HPDE6-E6E7 (cell line): ENCODE results near the gene GRAMD1C.

Experiments used
- DNase-seq: peaks from one replicate; pipeline ENCODE4 v3.0.0; 2011; ENCODE audit warnings: missing footprints; ENCODE audit errors: extremely low spot score

GRAMD1C gene

DNA sequence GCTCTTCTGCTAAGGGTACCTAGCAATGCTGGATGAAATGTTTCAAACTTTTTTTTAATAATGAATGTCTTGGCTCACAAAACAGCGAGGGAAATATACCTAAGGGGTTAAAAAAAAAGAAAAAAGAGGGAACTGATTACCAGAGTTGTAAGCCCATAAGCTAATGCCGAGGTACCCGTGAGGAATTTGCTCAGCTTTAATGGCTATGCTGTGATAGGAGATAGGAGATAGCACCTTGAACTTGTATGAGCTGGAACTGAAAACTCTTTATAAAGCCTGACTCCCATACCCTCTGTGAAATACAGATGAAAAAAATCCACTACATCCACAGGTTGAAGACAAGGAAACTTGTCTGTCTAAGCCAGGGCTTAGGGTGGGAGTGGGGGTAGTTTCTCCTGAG, 13.9 kb downstream of the GRAMD1C start:
- no peak for DNase-seq

DNA sequence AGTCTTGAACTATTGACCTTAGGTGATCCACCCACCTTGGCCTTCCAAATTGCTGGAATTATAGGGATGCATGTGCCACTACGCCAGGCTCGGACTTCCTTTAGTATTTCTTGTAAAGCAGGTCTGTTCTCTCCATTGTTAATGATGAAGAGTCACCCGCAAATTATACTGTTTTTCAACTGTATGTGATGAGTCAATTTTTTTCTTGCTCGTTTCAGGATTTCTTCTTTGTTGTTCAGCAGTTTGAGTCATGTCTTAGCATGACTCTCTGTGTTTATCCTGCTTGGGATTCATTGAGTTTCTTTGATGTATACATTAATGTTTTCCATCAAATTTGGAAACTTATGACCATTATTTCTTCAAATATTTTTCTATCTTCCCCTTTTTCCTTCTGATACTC, 28.9 kb downstream of the GRAMD1C start:
- DNase-seq, result peak; percentile 72

GRCh38 chr3:113873293-113873692, 34.7 kb downstream of the GRAMD1C start:
- DNase-seq, result no peak

DNA sequence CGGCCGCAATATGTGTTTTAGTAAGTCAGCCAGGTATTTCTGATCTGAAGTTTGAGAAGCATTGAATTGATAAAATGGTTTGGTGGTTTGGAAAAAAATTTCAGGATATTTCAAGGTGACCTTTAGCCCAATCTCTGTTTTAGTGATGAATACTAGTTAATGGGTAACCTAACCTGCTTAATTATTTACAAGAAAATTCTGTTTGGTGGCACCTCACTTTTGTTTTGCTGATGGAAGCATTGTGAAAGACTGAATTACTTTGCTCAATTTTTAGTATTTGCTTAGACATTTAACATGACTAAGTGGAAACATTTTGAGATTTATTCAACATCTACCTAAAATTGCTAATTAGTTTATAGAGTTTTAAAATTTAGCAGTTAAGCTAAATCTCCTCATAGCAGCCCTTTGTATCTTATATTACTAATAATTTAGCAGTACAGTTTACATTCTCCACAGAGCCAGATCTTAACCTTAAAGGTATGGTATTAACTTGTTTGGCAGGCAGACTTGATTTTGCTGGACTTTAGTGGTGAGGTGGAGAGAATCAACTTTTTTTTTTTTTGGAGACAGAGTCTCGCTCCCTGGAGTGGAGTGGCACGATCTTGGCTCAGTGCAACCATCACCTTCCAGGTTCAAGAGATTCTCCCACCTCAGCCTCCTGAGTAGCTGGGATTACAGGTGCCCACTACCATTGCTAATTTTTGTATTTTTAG, 35.4 kb downstream of the GRAMD1C start:
- DNase-seq, result no peak

- no peak for DNase-seq
These were observed 39.8 kb downstream of the GRAMD1C start for GRCh38 chr3:113878403-113878802.

DNA sequence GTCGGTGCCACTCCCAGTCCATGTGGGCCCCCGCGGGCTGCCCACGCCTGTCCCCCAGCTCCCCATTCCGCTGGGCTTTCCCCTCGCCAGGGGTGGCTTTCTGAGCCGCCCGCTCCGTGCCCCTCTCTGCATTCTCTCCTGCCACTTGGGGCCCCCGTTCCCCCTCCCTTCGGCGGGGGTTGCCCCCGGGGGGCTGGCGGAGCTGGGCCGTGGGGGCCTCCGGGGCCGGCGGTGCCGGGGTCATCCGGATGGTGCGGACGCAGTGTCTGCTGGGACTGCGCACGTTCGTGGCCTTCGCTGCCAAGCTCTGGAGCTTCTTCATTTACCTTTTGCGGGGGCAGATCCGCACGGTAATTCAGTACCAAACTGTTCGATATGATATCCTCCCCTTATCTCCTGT, 46.5 kb downstream of the GRAMD1C start:
- no peak for DNase-seq

DNA sequence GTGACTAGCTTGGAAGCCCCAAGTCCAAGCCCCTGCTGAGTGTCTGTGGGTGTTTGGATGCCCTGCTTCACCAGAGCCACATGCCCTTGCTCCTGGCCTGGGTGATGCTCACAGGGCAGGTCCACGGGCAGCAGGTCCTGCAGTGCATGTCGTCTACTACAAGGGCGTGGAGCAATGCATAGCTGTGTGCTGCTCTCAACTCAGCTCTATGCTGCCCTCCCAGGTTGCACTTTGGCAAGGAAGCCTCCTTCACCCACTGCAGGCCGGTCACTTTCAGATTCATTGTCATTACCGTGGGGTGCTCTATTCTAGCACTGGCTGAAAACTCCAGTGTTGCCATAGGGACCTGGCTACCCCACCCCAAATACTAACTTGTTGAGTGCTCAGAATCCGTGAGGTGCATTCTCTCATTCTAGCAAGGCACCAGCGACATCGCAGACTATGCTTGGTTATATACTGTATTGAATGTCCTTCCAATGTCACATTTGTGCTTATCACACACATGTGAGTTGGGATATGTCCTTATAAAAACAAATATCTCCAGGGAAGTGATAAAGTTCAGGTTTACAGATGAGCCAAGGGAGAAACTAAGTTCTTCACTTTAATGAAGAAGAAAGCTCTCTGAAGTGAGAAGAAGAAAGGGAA, 51.8 kb downstream of the GRAMD1C start:
- DNase-seq, result no peak

GRCh38 chr3:113894927-113895326, 56.3 kb downstream of the GRAMD1C start:
- DNase-seq, result no peak

DNA sequence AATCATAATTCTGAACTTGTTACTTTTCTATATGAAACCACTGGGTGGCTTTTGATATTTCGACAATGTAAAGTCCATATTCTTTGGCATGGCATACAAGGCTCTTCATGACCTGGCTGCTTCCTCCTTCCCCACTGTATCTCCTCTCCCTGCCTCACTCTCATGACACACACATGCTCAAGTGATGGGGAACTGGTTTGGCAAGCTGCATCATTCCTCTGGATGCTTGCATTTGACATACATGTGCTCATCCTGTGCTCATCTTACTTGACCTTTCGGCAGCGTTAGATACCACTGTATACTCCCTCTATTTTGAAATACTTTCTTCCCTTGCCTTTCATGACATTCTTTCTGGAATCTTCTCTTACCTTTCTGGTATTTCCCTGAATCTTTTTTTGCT, 57.4 kb downstream of the GRAMD1C start:
- DNase-seq, result no peak

GRCh38 chr3:113896930-113897329, 58.3 kb downstream of the GRAMD1C start:
- no peak for DNase-seq

- peak; percentile 19 for DNase-seq
These were observed 58.8 kb downstream of the GRAMD1C start for GRCh38 chr3:113897373-113897777.

GRCh38 chr3:113898892-113899291, 60.3 kb downstream of the GRAMD1C start:
- DNase-seq, result no peak

GRCh38 chr3:113906568-113907140, 68.1 kb downstream of the GRAMD1C start:
- DNase-seq, result no peak

DNA sequence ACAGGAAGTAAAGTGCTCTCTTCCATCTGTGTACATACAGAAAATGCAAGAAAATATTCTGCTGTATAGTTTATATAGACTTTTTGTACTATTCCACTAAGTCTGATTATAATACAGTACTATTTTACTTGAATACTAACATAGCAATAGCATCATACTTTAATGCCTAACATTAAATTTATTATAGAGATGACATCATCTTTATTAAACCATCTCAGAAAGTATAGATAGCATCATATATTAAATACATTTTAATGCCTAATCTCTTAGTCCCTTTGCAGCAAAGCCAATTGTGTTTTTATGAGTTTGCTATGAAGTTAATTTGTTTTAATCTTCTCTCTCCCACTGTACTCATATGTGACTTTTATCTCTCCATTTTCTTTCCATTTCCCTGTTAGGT, 69.5 kb downstream of the GRAMD1C start:
- no peak for DNase-seq

DNA sequence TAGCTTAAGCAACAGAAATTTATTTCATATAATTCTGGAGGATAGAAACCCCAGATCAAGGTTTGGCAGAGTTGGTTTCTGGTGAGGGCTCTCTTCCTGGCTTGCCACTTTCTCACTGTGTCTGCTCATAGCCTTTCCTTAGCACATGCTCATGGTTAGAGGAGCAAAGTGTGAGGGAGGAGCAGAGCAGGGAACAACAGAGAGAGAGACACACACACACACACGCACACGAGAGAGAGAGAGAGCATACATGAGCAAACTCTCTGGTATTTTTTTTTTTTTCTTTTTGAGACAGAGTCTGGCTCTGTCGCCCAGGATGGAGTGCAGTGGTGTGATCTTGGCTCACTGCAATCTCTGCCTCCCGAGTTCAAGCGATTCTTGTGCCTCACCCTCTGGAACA, 72.4 kb downstream of the GRAMD1C start:
- DNase-seq, result no peak

- peak; percentile 59 for DNase-seq
These were observed 74.1 kb downstream of the GRAMD1C start for GRCh38 chr3:113912552-113913236.

GRCh38 chr3:113914646-113915045, 76.1 kb downstream of the GRAMD1C start:
- no peak for DNase-seq

GRCh38 chr3:113927556-113927955, 89.0 kb downstream of the GRAMD1C start:
- DNase-seq, result no peak

DNA sequence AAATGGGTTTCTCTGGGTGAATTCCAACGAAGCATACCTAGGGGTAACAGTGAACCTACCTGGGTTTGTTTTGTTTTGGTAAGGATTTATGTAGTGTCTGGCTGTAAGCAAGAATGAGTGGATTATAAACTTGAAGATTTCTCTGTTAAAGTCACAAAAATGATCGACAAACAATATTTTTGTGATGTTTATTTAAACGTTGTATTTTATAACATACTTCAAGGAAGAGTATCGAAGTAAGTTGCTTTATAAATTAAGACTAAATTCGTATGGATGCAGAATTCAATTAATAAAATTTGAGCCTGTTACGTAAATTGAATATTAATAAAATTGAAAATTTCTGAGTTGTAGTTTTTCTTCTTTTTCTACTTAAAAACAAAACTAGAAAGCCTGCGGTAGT, 108.2 kb downstream of the GRAMD1C start:
- no peak for DNase-seq

DNA sequence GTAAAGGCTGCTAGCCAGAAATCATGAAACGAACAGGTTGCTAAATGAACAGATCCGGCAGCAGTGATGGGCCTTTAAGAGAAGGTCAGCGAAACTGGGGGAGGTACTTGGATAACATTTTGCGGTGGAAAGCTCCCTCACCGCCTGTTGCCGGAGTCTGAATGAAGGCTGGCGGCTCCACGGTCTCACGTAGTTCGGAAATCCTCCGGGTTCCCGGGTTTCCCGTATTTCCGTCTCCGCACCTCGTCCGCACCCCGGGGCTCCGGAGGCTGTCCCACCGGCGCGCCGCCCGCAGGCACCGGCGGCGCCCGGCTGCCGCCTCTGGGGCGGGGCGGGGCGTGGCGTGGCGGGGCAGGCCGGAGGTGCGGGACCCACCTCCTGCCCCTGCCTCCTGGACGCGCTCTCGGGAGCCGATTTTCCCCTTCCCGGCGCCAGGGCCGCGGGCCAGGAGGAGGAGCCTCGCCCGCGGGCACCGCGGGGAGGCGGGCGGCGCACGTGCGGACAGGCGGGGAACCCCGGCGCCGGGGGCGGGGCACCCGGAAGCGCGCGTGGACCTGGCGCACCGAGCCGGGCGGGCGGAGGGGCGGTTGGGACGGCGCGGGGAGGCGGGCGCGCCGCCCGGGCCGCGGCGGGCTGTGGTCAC, 108.9 kb downstream of the GRAMD1C start, which contains the start of gene ZDHHC23:
ZDHHC23 (plus strand) TSS at position 642 of the 643 bp plus-strand sequence. CDS start 790 bp downstream, outside the sequence.
- DNase-seq, result peak; percentile 39

DNA sequence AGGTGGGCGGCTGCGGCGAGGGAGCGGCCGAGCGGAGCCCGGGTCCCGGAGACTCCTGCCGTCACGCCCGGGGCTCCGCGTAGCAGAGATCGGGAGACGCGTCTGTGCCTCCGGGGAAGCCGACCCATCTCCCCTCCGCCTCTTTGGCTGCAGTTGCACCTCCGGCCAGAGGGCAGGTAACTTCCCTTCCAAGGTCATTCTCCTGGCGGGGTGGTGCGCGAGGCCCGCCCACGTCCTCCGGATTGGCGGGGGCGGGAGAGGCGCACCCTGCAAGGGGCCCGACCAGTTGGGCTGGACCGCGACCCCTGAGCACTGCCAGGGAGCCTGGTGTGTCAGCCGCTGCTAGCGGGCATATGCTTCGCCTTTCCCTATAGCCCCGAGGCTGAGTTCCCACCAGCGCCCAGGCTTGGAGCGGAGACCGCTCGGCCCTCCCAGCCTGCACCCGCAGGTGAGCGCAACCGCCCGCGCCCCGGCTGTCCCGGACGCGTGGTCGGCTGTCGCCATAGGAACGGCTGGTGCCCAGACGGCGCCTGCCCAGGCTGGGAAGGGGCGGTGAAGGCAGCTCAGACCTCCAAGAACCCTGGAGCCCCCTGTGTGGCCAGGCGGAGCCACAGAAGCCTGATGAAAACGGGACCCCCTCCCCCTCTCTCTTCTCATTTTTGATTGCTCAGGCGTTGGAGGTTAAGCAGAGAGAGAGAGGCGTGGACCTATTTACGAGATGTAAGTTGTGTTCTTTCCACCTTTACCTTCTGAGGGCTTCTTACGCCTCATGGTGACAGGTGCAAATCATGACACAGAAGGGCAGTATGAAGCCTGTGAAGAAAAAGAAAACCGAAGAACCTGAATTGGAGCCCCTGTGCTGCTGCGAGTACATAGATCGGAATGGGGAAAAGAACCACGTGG, 109.7 kb downstream of the GRAMD1C start:
- peak; percentile 27 for DNase-seq
